Measurements from ENCODE around the gene ACCSL.
A peak's percentile ranks its signal among the peaks of the same experiment; 100 is the strongest.

Gene ACCSL

GRCh38 chr11:44057340-44057739 lies 9.6 kb downstream of the ACCSL start:
- Mint-ChIP-seq H3K4me1 (ENCODE audit: low read depth) (no peaks in the 10 kb centered on the region), H3K36me3 (ENCODE audit: low read depth) (no peaks in the 10 kb centered on the region), H3K27me3 (peaks cover 2% of the 10 kb centered on the region), H3K4me3 (no peak overlapping the region), H3K9me3 (no peaks in the 10 kb centered on the region), H3K27ac (no peak overlapping the region)
- intact Hi-C loops (cut with micrococcal nuclease) = no loop called here

DNA sequence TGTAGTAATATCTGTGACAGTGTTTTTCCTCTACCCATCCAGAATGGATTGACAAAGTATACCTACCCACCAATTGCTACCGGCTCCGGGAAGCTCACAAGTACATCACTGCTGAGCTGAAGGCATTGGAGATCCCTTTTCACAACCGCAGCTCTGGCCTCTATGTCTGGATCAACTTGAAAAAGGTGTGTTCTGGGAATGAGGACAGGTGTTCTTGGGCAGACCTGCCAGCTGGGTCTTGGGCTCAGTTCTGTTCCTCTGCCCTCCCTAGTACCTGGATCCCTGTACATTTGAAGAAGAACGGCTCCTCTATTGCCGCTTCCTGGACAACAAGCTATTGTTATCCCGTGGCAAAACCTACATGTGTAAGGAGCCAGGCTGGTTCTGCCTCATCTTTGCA lies 10.5 kb downstream of the ACCSL start:
- Mint-ChIP-seq H3K36me3 (ENCODE audit: low read depth) (no peaks in the 10 kb centered on the region), H3K4me3 (no peak overlapping the region), H3K27ac (no peak overlapping the region), H3K4me1 (ENCODE audit: low read depth) (no peaks in the 10 kb centered on the region), H3K27me3 (peaks cover 2% of the 10 kb centered on the region), H3K9me3 (no peaks in the 10 kb centered on the region)
- intact Hi-C loops (cut with micrococcal nuclease) = no loop called here

GRCh38 chr11:44065161-44065661 lies 17.4 kb downstream of the ACCSL start:
- Mint-ChIP-seq H3K27me3 (peaks cover 5% of the 10 kb centered on the region), H3K36me3 (ENCODE audit: low read depth) (peaks cover 34% of the 10 kb centered on the region), H3K4me3 (no peak overlapping the region), H3K4me1 (ENCODE audit: low read depth) (peaks cover 25% of the 10 kb centered on the region), H3K9me3 (no peaks in the 10 kb centered on the region), H3K27ac (peak overlapping the region; percentile 98)
- intact Hi-C loops (cut with micrococcal nuclease) = loop anchor here (10.0 kb wide), 1 partner anchor 750 kb away; the partner anchor contains the start of gene API5

DNA sequence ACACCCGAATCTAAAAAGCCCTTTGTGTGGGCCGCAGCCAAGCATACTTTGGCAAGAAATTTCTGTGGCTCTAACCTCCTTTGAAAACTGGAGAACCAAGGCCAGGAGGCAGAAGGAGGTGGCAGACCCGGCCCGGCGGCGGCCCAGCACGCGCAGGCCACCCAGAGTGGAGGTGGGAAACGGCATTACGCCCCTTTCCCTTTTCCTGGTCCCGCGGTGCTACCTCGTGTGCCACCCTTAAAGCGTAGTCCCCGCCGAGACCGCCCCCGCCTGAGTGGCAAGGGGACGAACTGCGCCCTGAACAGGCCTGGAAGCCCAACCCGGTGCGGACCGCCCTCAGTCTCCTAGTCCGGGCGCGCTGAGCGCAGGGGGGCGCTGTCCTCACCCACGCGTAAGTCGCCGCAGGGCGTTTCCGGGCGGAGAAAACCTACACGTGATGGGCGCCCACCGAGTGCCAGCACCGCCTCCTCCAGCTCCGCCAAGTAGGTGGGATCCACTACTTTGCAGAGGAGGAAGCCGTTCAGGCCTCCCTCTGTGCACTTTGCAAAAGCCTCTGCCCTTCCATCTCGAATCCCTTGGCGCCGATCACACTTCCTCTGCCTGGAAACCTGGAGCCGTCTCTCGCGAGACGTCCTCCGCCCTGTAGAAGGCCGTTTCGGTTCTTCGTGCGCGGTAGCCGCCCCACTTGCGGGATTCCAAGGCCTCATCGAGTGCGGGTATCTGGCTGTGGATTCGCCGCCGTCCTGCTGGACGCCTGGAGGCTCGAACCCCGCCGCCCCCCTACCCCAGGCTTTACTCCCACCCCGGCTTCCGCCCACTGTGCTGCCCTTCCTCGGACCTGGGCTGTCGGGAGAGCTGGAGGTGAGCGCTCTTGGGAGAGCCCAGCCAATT lies 18.3 kb downstream of the ACCSL start, which contains the start of gene ACCS:
ACCS (plus strand) TSS at position 430 of the 891 bp plus-strand sequence. CDS start 1,358 bp downstream, outside the sequence.
- peaks cover 26% of the 10 kb centered on the region for H3K4me1 Mint-ChIP-seq (ENCODE audit: low read depth)
- intact Hi-C loops (cut with micrococcal nuclease) = loop anchor here (2.0 to 10.0 kb wide), 3 partner anchors 29 to 751 kb away; partner anchors contain the start of genes ALKBH3, API5 and EXT2
- H3K9me3 Mint-ChIP-seq = no peaks in the 10 kb centered on the region
- peaks cover 43% of the 10 kb centered on the region for H3K36me3 Mint-ChIP-seq (ENCODE audit: low read depth)
- H3K4me3 Mint-ChIP-seq = peak within 1 kb of the TSS; percentile 91
- peak within 1 kb of the TSS; percentile 98 for H3K27ac Mint-ChIP-seq
- peaks cover 5% of the 10 kb centered on the region for H3K27me3 Mint-ChIP-seq

- peak overlapping the region; percentile 91 for H3K4me3 Mint-ChIP-seq
- no peaks in the 10 kb centered on the region for H3K9me3 Mint-ChIP-seq
- peaks cover 5% of the 10 kb centered on the region for H3K27me3 Mint-ChIP-seq
- H3K36me3 Mint-ChIP-seq (ENCODE audit: low read depth) = peaks cover 49% of the 10 kb centered on the region
- peaks cover 26% of the 10 kb centered on the region for H3K4me1 Mint-ChIP-seq (ENCODE audit: low read depth)
- intact Hi-C loops (cut with micrococcal nuclease) = loop anchor here (2.0 to 10.0 kb wide), 3 partner anchors 28 to 752 kb away; partner anchors contain the start of genes ALKBH3, API5 and EXT2
- peak overlapping the region; percentile 98 for H3K27ac Mint-ChIP-seq
Observed at GRCh38 chr11:44066732-44067141, 19.0 kb downstream of the ACCSL start.

GRCh38 chr11:44067266-44067665 lies 19.5 kb downstream of the ACCSL start:
- intact Hi-C loops (cut with micrococcal nuclease) = loop anchor here (2.0 to 10.0 kb wide), 3 partner anchors 28 to 752 kb away; partner anchors contain the start of genes ALKBH3, API5 and EXT2
- peak overlapping the region; percentile 98 for H3K27ac Mint-ChIP-seq
- H3K9me3 Mint-ChIP-seq = no peaks in the 10 kb centered on the region
- H3K27me3 Mint-ChIP-seq = peaks cover 5% of the 10 kb centered on the region
- H3K4me1 Mint-ChIP-seq (ENCODE audit: low read depth) = peaks cover 26% of the 10 kb centered on the region
- peak overlapping the region; percentile 91 for H3K4me3 Mint-ChIP-seq
- H3K36me3 Mint-ChIP-seq (ENCODE audit: low read depth) = peaks cover 49% of the 10 kb centered on the region

DNA sequence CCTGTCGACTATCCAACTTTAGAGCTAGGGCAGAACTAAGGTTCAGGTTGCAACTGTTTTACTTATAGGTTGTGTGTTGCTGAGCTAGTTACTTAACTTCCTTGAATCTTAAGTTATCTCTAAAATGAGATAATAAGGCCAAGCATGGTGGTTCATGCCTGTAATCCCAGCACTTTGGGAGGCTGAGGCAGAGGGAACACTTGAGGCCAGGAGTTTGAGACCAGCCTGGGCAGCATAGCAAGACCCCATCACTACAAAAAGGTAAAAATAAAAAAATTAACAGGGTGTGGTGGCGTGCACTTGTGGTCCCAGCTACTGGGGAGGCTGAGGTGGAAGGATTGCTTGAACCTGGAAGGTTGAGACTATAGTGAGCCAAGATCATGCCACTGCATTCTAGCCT lies 20.4 kb downstream of the ACCSL start:
- no peak overlapping the region for H3K4me3 Mint-ChIP-seq
- no peaks in the 10 kb centered on the region for H3K9me3 Mint-ChIP-seq
- peaks cover 26% of the 10 kb centered on the region for H3K4me1 Mint-ChIP-seq (ENCODE audit: low read depth)
- peaks cover 54% of the 10 kb centered on the region for H3K36me3 Mint-ChIP-seq (ENCODE audit: low read depth)
- H3K27me3 Mint-ChIP-seq = peaks cover 5% of the 10 kb centered on the region
- H3K27ac Mint-ChIP-seq = no peak overlapping the region
- intact Hi-C loops (cut with micrococcal nuclease) = loop anchor here (10.0 kb wide), 1 partner anchor 753 kb away; the partner anchor contains the start of gene API5

- H3K27me3 Mint-ChIP-seq = no peaks in the 10 kb centered on the region
- no peaks in the 10 kb centered on the region for H3K9me3 Mint-ChIP-seq
- H3K4me3 Mint-ChIP-seq = no peak overlapping the region
- no peak overlapping the region for H3K27ac Mint-ChIP-seq
- H3K4me1 Mint-ChIP-seq (ENCODE audit: low read depth) = peaks cover 21% of the 10 kb centered on the region
- intact Hi-C loops (cut with micrococcal nuclease) = no loop called here
- H3K36me3 Mint-ChIP-seq (ENCODE audit: low read depth) = peaks cover 79% of the 10 kb centered on the region
Observed at GRCh38 chr11:44071157-44071556, 23.4 kb downstream of the ACCSL start.

- Mint-ChIP-seq H3K27me3 (no peaks in the 10 kb centered on the region), H3K27ac (no peak overlapping the region), H3K4me1 (ENCODE audit: low read depth) (peaks cover 7% of the 10 kb centered on the region), H3K4me3 (no peak overlapping the region), H3K36me3 (ENCODE audit: low read depth) (peaks cover 85% of the 10 kb centered on the region), H3K9me3 (no peaks in the 10 kb centered on the region)
- intact Hi-C loops (cut with micrococcal nuclease) = no loop called here
Observed at GRCh38 chr11:44072757-44073658, 25.2 kb downstream of the ACCSL start.

DNA sequence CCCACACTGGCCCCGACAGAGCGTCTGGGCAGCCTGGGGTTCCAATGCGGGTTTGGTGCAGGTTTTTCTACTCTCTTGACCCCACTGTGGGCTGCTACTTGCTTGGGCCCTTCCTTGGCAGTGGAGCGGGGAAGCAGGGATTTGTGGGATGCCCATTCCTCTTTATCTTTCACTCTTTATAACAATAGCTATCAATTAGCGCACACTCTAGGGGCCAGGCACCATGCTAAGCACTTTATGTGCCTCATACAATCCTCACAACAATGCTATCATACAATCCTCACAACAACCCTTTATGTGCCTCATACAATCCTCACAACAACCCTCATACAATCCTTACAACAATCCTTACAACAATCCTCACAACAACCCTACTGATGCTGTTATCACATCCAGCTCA lies 31.0 kb downstream of the ACCSL start:
- H3K9me3 Mint-ChIP-seq = no peaks in the 10 kb centered on the region
- intact Hi-C loops (cut with micrococcal nuclease) = no loop called here
- H3K4me3 Mint-ChIP-seq = no peak overlapping the region
- H3K27ac Mint-ChIP-seq = no peak overlapping the region
- H3K4me1 Mint-ChIP-seq (ENCODE audit: low read depth) = no peaks in the 10 kb centered on the region
- H3K36me3 Mint-ChIP-seq (ENCODE audit: low read depth) = peaks cover 57% of the 10 kb centered on the region
- H3K27me3 Mint-ChIP-seq = no peaks in the 10 kb centered on the region

GRCh38 chr11:44079376-44079775 lies 31.6 kb downstream of the ACCSL start:
- Mint-ChIP-seq H3K36me3 (ENCODE audit: low read depth) (peaks cover 57% of the 10 kb centered on the region), H3K4me1 (ENCODE audit: low read depth) (no peaks in the 10 kb centered on the region), H3K4me3 (no peak overlapping the region), H3K27ac (no peak overlapping the region), H3K27me3 (no peaks in the 10 kb centered on the region), H3K9me3 (no peaks in the 10 kb centered on the region)
- intact Hi-C loops (cut with micrococcal nuclease) = no loop called here

DNA sequence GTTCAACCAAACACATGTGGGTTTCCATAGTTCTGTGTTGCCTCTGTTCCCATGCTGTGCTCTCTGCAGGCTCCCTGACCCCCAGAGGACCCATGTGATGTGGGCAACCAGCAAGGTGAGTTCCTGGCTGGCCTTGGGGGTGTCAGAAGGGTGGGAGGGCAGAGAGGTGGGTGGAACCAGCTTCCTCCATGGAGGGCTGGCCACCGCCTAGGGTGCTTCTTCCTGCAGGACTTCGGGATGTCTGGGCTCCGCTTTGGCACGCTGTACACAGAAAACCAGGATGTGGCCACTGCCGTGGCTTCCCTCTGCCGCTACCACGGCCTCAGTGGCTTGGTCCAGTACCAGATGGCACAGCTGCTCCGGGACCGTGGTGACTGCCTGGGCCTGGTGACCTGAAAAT lies 33.2 kb downstream of the ACCSL start:
- intact Hi-C loops (cut with micrococcal nuclease) = no loop called here
- Mint-ChIP-seq H3K9me3 (peaks cover 8% of the 10 kb centered on the region), H3K4me1 (ENCODE audit: low read depth) (no peaks in the 10 kb centered on the region), H3K4me3 (no peak overlapping the region), H3K36me3 (ENCODE audit: low read depth) (peaks cover 42% of the 10 kb centered on the region), H3K27ac (no peak overlapping the region), H3K27me3 (no peaks in the 10 kb centered on the region)

DNA sequence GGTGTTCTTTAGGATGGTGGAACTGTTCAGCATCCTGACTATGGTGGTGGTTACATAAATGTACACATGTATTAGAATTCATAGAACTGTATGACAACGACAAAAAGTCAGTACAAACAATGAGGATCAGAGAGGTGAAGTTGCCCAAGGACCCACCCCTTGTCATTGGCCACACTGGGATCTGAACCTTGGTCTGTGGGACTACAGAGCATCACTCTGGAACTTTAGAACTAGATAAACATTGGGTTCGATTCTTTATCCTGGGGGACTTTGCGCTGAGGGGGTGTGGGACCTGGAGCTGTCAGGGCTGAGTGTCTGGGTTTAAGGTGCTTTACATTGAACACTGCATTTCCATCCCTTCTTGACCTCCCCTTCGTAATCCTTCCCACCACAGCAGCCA lies 34.9 kb downstream of the ACCSL start:
- Mint-ChIP-seq H3K4me1 (ENCODE audit: low read depth) (no peaks in the 10 kb centered on the region), H3K36me3 (ENCODE audit: low read depth) (peaks cover 25% of the 10 kb centered on the region), H3K9me3 (peaks cover 9% of the 10 kb centered on the region), H3K27me3 (no peaks in the 10 kb centered on the region), H3K4me3 (no peak overlapping the region), H3K27ac (no peak overlapping the region)
- intact Hi-C loops (cut with micrococcal nuclease) = no loop called here
